HL-60 (cell line): ENCODE measurements around the gene CD58.

Source experiments
- GABPA ChIP-seq: IDR thresholded peaks from 2 replicates; pipeline ENCODE4 v1.6.1; 2012; ENCODE audit warnings: low read depth
- POLR2AphosphoS5 ChIP-seq: IDR thresholded peaks from 2 replicates; pipeline ENCODE4 v1.6.1; 2012; ENCODE audit warnings: low read depth
- TF ChIP-seq, protein P1 (sequence below): IDR thresholded peaks from one replicate; pipeline ENCODE4 v1.5.1; 2011; ENCODE audit warnings: low read length, control low read depth, inconsistent platforms; ENCODE audit not compliant: insufficient read depth
- TF ChIP-seq, protein P2 (sequence below): IDR thresholded peaks from 2 replicates; pipeline ENCODE4 v1.6.1; 2012; ENCODE audit warnings: low read depth; ENCODE audit not compliant: insufficient replicate concordance

DNA sequence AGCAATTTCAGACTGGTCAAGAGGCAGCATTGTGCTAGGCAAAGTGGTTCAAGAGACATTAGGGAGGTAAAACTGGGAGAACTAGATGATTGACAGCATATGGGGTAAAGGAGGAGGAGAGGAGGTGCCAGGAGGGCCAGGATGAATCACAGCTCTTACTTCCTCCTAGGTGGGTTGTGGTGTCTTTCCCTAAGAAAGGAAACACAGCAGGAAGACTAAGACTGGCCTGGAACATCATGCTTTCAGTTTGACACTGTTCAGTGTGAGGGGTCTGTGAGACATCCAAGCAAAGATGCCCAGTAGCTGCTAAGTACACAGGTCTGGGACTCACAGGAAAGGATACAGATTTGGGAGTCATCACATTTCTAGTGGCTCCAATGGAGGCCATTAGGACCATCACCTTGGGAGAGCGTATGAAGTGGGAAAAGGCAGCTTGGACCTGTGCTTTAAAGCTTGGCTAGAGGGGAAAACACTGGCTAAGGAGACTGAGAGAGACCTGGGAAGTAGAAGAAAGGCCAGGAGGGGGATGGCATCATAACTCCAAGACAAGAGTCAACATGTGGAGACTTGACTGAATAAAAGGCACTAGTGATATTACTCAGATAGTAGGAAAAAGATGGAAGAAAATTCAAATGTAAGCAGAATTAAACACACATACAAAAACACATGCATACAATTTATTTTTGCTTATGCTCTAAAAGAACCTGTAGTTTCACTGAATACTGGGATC, 17.3 kb downstream of the CD58 start:
- TF ChIP-seq, protein P1, sequence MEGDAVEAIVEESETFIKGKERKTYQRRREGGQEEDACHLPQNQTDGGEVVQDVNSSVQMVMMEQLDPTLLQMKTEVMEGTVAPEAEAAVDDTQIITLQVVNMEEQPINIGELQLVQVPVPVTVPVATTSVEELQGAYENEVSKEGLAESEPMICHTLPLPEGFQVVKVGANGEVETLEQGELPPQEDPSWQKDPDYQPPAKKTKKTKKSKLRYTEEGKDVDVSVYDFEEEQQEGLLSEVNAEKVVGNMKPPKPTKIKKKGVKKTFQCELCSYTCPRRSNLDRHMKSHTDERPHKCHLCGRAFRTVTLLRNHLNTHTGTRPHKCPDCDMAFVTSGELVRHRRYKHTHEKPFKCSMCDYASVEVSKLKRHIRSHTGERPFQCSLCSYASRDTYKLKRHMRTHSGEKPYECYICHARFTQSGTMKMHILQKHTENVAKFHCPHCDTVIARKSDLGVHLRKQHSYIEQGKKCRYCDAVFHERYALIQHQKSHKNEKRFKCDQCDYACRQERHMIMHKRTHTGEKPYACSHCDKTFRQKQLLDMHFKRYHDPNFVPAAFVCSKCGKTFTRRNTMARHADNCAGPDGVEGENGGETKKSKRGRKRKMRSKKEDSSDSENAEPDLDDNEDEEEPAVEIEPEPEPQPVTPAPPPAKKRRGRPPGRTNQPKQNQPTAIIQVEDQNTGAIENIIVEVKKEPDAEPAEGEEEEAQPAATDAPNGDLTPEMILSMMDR = no peak
- TF ChIP-seq, protein P2, sequence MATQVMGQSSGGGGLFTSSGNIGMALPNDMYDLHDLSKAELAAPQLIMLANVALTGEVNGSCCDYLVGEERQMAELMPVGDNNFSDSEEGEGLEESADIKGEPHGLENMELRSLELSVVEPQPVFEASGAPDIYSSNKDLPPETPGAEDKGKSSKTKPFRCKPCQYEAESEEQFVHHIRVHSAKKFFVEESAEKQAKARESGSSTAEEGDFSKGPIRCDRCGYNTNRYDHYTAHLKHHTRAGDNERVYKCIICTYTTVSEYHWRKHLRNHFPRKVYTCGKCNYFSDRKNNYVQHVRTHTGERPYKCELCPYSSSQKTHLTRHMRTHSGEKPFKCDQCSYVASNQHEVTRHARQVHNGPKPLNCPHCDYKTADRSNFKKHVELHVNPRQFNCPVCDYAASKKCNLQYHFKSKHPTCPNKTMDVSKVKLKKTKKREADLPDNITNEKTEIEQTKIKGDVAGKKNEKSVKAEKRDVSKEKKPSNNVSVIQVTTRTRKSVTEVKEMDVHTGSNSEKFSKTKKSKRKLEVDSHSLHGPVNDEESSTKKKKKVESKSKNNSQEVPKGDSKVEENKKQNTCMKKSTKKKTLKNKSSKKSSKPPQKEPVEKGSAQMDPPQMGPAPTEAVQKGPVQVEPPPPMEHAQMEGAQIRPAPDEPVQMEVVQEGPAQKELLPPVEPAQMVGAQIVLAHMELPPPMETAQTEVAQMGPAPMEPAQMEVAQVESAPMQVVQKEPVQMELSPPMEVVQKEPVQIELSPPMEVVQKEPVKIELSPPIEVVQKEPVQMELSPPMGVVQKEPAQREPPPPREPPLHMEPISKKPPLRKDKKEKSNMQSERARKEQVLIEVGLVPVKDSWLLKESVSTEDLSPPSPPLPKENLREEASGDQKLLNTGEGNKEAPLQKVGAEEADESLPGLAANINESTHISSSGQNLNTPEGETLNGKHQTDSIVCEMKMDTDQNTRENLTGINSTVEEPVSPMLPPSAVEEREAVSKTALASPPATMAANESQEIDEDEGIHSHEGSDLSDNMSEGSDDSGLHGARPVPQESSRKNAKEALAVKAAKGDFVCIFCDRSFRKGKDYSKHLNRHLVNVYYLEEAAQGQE = no peak
- no peak for TF ChIP-seq POLR2AphosphoS5
- TF ChIP-seq GABPA = no peak
